ENCODE measurements around the gene DYNLT5.

The DYNLT5 gene

GRCh38 chr1:66809245-66809644, 57.0 kb downstream of the DYNLT5 start:
- TF ChIP-seq CTCF (IDR thresholded peaks at IDR 0.05; ENCODE audit: insufficient read depth, low read length, poor library complexity, severe bottlenecking), result no peak
- no peak for DNase-seq (ENCODE audit: extremely low read depth, insufficient read length)
- no peaks in the 10 kb centered on the region for H3K27me3 ChIP-seq (replicated peaks; ENCODE audit: control insufficient read depth, insufficient read depth, low read length)
- no peak overlapping the region for H3K4me3 ChIP-seq (replicated peaks; ENCODE audit: low read depth, low read length)
- H3K36me3 ChIP-seq (ENCODE audit: control insufficient read depth, insufficient read depth, low read length), result no peaks in the 10 kb centered on the region

- Histone ChIP-seq H3K36me3 (ENCODE audit: control insufficient read depth, insufficient read depth, low read length) (no peaks in the 10 kb centered on the region), H3K27me3 (replicated peaks; ENCODE audit: control insufficient read depth, insufficient read depth, low read length) (no peaks in the 10 kb centered on the region), H3K4me3 (replicated peaks; ENCODE audit: low read depth, low read length) (no peak overlapping the region)
- no peak for TF ChIP-seq CTCF (IDR thresholded peaks at IDR 0.05; ENCODE audit: insufficient read depth, low read length, poor library complexity, severe bottlenecking)
- no peak for DNase-seq (ENCODE audit: extremely low read depth, insufficient read length)
Measured at GRCh38 chr1:66809736-66810326, 57.6 kb downstream of the DYNLT5 start.

- DNase-seq (ENCODE audit: extremely low read depth, insufficient read length), result no peak
- Histone ChIP-seq H3K36me3 (ENCODE audit: control insufficient read depth, insufficient read depth, low read length) (no peaks in the 10 kb centered on the region), H3K27me3 (replicated peaks; ENCODE audit: control insufficient read depth, insufficient read depth, low read length) (no peaks in the 10 kb centered on the region), H3K4me3 (replicated peaks; ENCODE audit: low read depth, low read length) (no peak overlapping the region)
- TF ChIP-seq CTCF (IDR thresholded peaks at IDR 0.05; ENCODE audit: insufficient read depth, low read length, poor library complexity, severe bottlenecking), result no peak
Measured at GRCh38 chr1:66824771-66825170, 72.5 kb downstream of the DYNLT5 start.

Data from GM06990 (cell line).